ES-I3 (cell line): ENCODE measurements around the gene MARK1.
"Not testable (repeated sequence)": the region's sequence is repeated elsewhere in the genome, so short reads cannot be mapped to it uniquely, and the experiment has no call there.

Experiments
- H3K36me3 ChIP-seq: 2 replicates; pipeline ENCODE4 v1.6.1; 2013; ENCODE audit warnings: mild to moderate bottlenecking, low read length, control low read depth, moderate library complexity; ENCODE audit not compliant: insufficient read depth
- H3K4me1 ChIP-seq: 2 replicates; pipeline ENCODE4 v1.6.1; 2013; ENCODE audit warnings: mild to moderate bottlenecking, control low read depth, low read length; ENCODE audit not compliant: insufficient read depth
- H3K9ac ChIP-seq: 2 replicates; pipeline ENCODE4 v1.6.1; 2013; ENCODE audit warnings: low read depth, mild to moderate bottlenecking, low read length, moderate library complexity
- H3K9me3 ChIP-seq: 2 replicates; pipeline ENCODE4 v1.6.1; 2013; ENCODE audit warnings: mild to moderate bottlenecking, low read length, moderate library complexity; ENCODE audit not compliant: control insufficient read depth, insufficient read depth

Gene MARK1

GRCh38 chr1:220680085-220680687 lies 152.2 kb downstream of the MARK1 start:
- H3K36me3 ChIP-seq = no peaks in the 10 kb centered on the region
- H3K9ac ChIP-seq = no peak overlapping the region
- H3K9me3 ChIP-seq = no peaks in the 10 kb centered on the region
- no peaks in the 10 kb centered on the region for H3K4me1 ChIP-seq

- H3K9me3 ChIP-seq = no peaks in the 10 kb centered on the region
These were observed 153.4 kb downstream of the MARK1 start for GRCh38 chr1:220681220-220681880.

GRCh38 chr1:220682901-220683576 lies 155.1 kb downstream of the MARK1 start:
- Histone ChIP-seq H3K9ac (no peak overlapping the region), H3K36me3 (no peaks in the 10 kb centered on the region), H3K9me3 (no peaks in the 10 kb centered on the region), H3K4me1 (no peaks in the 10 kb centered on the region)

More at GRCh38 chr1:220681220-220681880, 153.4 kb downstream of the MARK1 start:
- H3K9ac ChIP-seq = no peak overlapping the region
- H3K36me3 ChIP-seq = no peaks in the 10 kb centered on the region
- H3K4me1 ChIP-seq = no peaks in the 10 kb centered on the region

- H3K36me3 ChIP-seq, H3K9me3 ChIP-seq, H3K9ac ChIP-seq, H3K4me1 ChIP-seq: not testable (repeated sequence)
These were observed 155.8 kb downstream of the MARK1 start for GRCh38 chr1:220683716-220684115.

GRCh38 chr1:220684890-220685289 lies 157.0 kb downstream of the MARK1 start:
- Histone ChIP-seq H3K9me3 (no peaks in the 10 kb centered on the region), H3K36me3 (no peaks in the 10 kb centered on the region), H3K4me1 (no peaks in the 10 kb centered on the region; the same call in 1 of the 2 replicates), H3K9ac (no peak overlapping the region)

- no peaks in the 10 kb centered on the region for H3K9me3 ChIP-seq
- H3K9ac ChIP-seq = no peak overlapping the region
- no peaks in the 10 kb centered on the region; the same call in 1 of the 2 replicates for H3K4me1 ChIP-seq
- H3K36me3 ChIP-seq = no peaks in the 10 kb centered on the region
These were observed 157.9 kb downstream of the MARK1 start for GRCh38 chr1:220685879-220686278.

GRCh38 chr1:220687809-220688208 lies 159.9 kb downstream of the MARK1 start:
- H3K4me1 ChIP-seq = no peaks in the 10 kb centered on the region; the same call in 1 of the 2 replicates
- no peak overlapping the region for H3K9ac ChIP-seq
- H3K9me3 ChIP-seq = no peaks in the 10 kb centered on the region
- H3K36me3 ChIP-seq = no peaks in the 10 kb centered on the region

GRCh38 chr1:220689666-220690065 lies 161.7 kb downstream of the MARK1 start:
- Histone ChIP-seq H3K9me3 (no peaks in the 10 kb centered on the region), H3K9ac (peak overlapping the region; percentile 78; the same call in 1 of the 2 replicates), H3K4me1 (no peaks in the 10 kb centered on the region; the same call in 1 of the 2 replicates), H3K36me3 (no peaks in the 10 kb centered on the region)

- no peaks in the 10 kb centered on the region for H3K36me3 ChIP-seq
- H3K9ac ChIP-seq = peak within 1 kb of the TSS; percentile 78
- no peaks in the 10 kb centered on the region for H3K9me3 ChIP-seq
- no peaks in the 10 kb centered on the region; the same call in 1 of the 2 replicates for H3K4me1 ChIP-seq
These were observed 162.5 kb downstream of the MARK1 start, which contains the start of gene C1orf115 for GRCh38 chr1:220690140-220691052. TSS of gene C1orf115 (plus strand) at chr1:220690363. CDS start at chr1:220690403, 40 bp downstream.

- Histone ChIP-seq H3K9me3 (no peaks in the 10 kb centered on the region), H3K4me1 (no peaks in the 10 kb centered on the region; the same call in 1 of the 2 replicates), H3K36me3 (no peaks in the 10 kb centered on the region), H3K9ac (peak overlapping the region; percentile 78; the same call in 1 of the 2 replicates)
These were observed 163.2 kb downstream of the MARK1 start for GRCh38 chr1:220691053-220691684.

- H3K36me3 ChIP-seq = no peaks in the 10 kb centered on the region
- no peak overlapping the region for H3K9ac ChIP-seq
- H3K4me1 ChIP-seq = no peaks in the 10 kb centered on the region; the same call in 1 of the 2 replicates
- H3K9me3 ChIP-seq = no peaks in the 10 kb centered on the region
These were observed 164.7 kb downstream of the MARK1 start for GRCh38 chr1:220692436-220693228.

GRCh38 chr1:220694866-220695382 lies 167.0 kb downstream of the MARK1 start:
- Histone ChIP-seq H3K9ac (no peak overlapping the region), H3K36me3 (no peaks in the 10 kb centered on the region), H3K9me3 (no peaks in the 10 kb centered on the region), H3K4me1 (0 out of 2 replicates have a peak, but pooled peaks cover 2% of the 10 kb centered on the region)

- Histone ChIP-seq H3K9me3 (no peaks in the 10 kb centered on the region), H3K9ac (no peak overlapping the region), H3K4me1 (0 out of 2 replicates have a peak, but pooled peaks cover 6% of the 10 kb centered on the region), H3K36me3 (no peaks in the 10 kb centered on the region)
These were observed 167.5 kb downstream of the MARK1 start for GRCh38 chr1:220695426-220695825.
